NOMO-1 treated with dmso at 0.1 percent for 144 hours (cell line): ENCODE measurements around the gene RNASEH1.
"Not testable (repeated sequence)": the region's sequence is repeated elsewhere in the genome, so short reads cannot be mapped to it uniquely, and the experiment has no call there.

Source experiments
- DNase-seq: peaks from one replicate; lab custom pipeline; 2025; ENCODE audit not compliant: unreplicated experiment; lab: John Stamatoyannopoulos, UW

Gene RNASEH1

GRCh38 chr2:3522961-3523421, 35.1 kb downstream of the RNASEH1 start:
- DNase-seq = no peak

- DNase-seq = no peak
These were observed 37.5 kb downstream of the RNASEH1 start for GRCh38 chr2:3520591-3520990.

GRCh38 chr2:3519255-3520205, 38.6 kb downstream of the RNASEH1 start, which contains the start of gene ADI1:
TSS of gene ADI1 (minus strand) at chr2:3519531. CDS start at chr2:3519487, 44 bp downstream.
- peak; percentile 55 for DNase-seq

GRCh38 chr2:3518496-3519254, 39.5 kb downstream of the RNASEH1 start:
- peak; percentile 87 for DNase-seq

- no peak for DNase-seq
These were observed 40.1 kb downstream of the RNASEH1 start for GRCh38 chr2:3517948-3518495.

GRCh38 chr2:3516831-3517230, 41.3 kb downstream of the RNASEH1 start:
- no peak for DNase-seq

- DNase-seq = not testable (repeated sequence)
These were observed 42.7 kb downstream of the RNASEH1 start for GRCh38 chr2:3515438-3515837.

- no peak for DNase-seq
These were observed 44.9 kb downstream of the RNASEH1 start for GRCh38 chr2:3513026-3513810.

GRCh38 chr2:3512086-3512485, 46.0 kb downstream of the RNASEH1 start:
- DNase-seq = no peak

- no peak for DNase-seq
These were observed 52.4 kb downstream of the RNASEH1 start for GRCh38 chr2:3505771-3506170.

GRCh38 chr2:3504741-3505140, 53.4 kb downstream of the RNASEH1 start:
- no peak for DNase-seq

GRCh38 chr2:3503483-3503882, 54.6 kb downstream of the RNASEH1 start:
- DNase-seq = no peak

- DNase-seq = no peak
These were observed 55.1 kb downstream of the RNASEH1 start for GRCh38 chr2:3503046-3503445.

- no peak for DNase-seq
These were observed 57.7 kb downstream of the RNASEH1 start for GRCh38 chr2:3500326-3500899.

GRCh38 chr2:3498783-3499394, 59.2 kb downstream of the RNASEH1 start:
- no peak for DNase-seq

- not testable (repeated sequence) for DNase-seq
These were observed 61.4 kb downstream of the RNASEH1 start for GRCh38 chr2:3496708-3497080.
